Neural cell (in vitro differentiated cells): ENCODE measurements around the gene CPNE1. TPM values are rescaled to one million over a fixed set of nuclear protein-coding genes. Genes with fewer than 3 reads are reported as not detected.

Experiments used
- H2AFZ ChIP-seq: fragments of 200-600, 300-800 bp; sonication (generic), shearing (Covaris generic); 2 replicates; pipeline ENCODE4 v1.6.0; 2014; ENCODE audit warnings: low read depth, mild to moderate bottlenecking, antibody characterized with exemption, low read length, moderate library complexity
- H3F3A ChIP-seq: fragments of 200-600 bp; shearing (Covaris generic); 2 replicates; pipeline ENCODE4 v1.6.1; 2016; ENCODE audit warnings: mild to moderate bottlenecking, moderate library complexity, mixed read lengths, antibody characterized with exemption, low read length; ENCODE audit not compliant: insufficient read depth, poor library complexity, severe bottlenecking
- H3K27ac ChIP-seq: fragments of 200-600, 300-800 bp; sonication (generic), shearing (Covaris generic); 2 replicates; pipeline ENCODE4 v1.5.1; 2014; ENCODE audit warnings: mild to moderate bottlenecking, low read length, moderate library complexity
- H3K27me3 ChIP-seq: fragments of 300-800, 200-600 bp; sonication (generic), shearing (Covaris generic); 2 replicates; pipeline ENCODE4 v1.6.0; 2014; ENCODE audit warnings: mild to moderate bottlenecking, low read depth, low read length, moderate library complexity; ENCODE audit not compliant: insufficient read depth
- H3K36me3 ChIP-seq: fragments of 300-800, 200-600 bp; sonication (generic), shearing (Covaris generic); 2 replicates; pipeline ENCODE4 v1.5.1; 2014; ENCODE audit warnings: mild to moderate bottlenecking, antibody characterized with exemption, low read length, moderate library complexity; ENCODE audit not compliant: insufficient read depth
- H3K4me2 ChIP-seq: fragments of 300-800, 200-600 bp; sonication (generic), shearing (Covaris generic); 2 replicates; pipeline ENCODE4 v1.6.0; 2014; ENCODE audit warnings: mild to moderate bottlenecking, low read length
- H3K4me3 ChIP-seq: fragments of 300-800, 200-600 bp; sonication (generic), shearing (Covaris generic); 2 replicates; pipeline ENCODE4 v1.5.1; 2014; ENCODE audit warnings: mild to moderate bottlenecking, low read length, moderate library complexity
- H3K79me2 ChIP-seq: fragments of 200-600 bp; shearing (Covaris generic); replicated peaks from 2 replicates; pipeline ENCODE4 v1.6.0; 2014; ENCODE audit warnings: mild to moderate bottlenecking, low read length, moderate library complexity; ENCODE audit not compliant: insufficient read depth
- H3K9ac ChIP-seq: fragments of 300-800, 200-600 bp; sonication (generic), shearing (Covaris generic); 2 replicates; pipeline ENCODE4 v1.6.1; 2016; ENCODE audit warnings: mild to moderate bottlenecking, low read length, mixed read lengths
- H3K9me2 ChIP-seq: fragments of 200-600 bp; shearing (Covaris generic); 2 replicates; pipeline ENCODE4 v1.6.1; 2016; ENCODE audit warnings: mild to moderate bottlenecking, low read length, mixed read lengths; ENCODE audit not compliant: insufficient read depth
- H3K9me3 ChIP-seq: fragments of 200-600, 300-800 bp; sonication (generic), shearing (Covaris generic); 2 replicates; pipeline ENCODE4 v1.6.1; 2016; ENCODE audit warnings: mild to moderate bottlenecking, mixed run types, low read length, moderate library complexity, mixed read lengths
- H4K20me1 ChIP-seq: fragments of 200-600 bp; shearing (Covaris generic); 2 replicates; pipeline ENCODE4 v1.6.1; 2016; ENCODE audit warnings: mild to moderate bottlenecking, mixed run types; ENCODE audit not compliant: insufficient read depth
- CTCF ChIP-seq: fragments of 450-650 bp; IDR thresholded peaks from 2 replicates; pipeline ENCODE4 v1.5.1; 2014; ENCODE audit warnings: antibody characterized with exemption, mild to moderate bottlenecking, moderate library complexity; ENCODE audit not compliant: poor library complexity, severe bottlenecking
- EP300 ChIP-seq: fragments of 450-650 bp; conservative IDR thresholded peaks from 2 replicates; pipeline ENCODE4 v1.6.1; 2014; ENCODE audit warnings: antibody characterized with exemption, mild to moderate bottlenecking, moderate library complexity; ENCODE audit not compliant: poor library complexity, severe bottlenecking
- EZH2 ChIP-seq: fragments of 200-600, 300-800 bp; shearing (Covaris generic), sonication (generic); IDR thresholded peaks from 2 replicates; pipeline ENCODE4 v1.6.1; 2014; ENCODE audit warnings: antibody characterized with exemption, low read length, borderline replicate concordance, mild to moderate bottlenecking; ENCODE audit not compliant: insufficient read depth, poor library complexity, severe bottlenecking
- MXI1 ChIP-seq: fragments of 450-650 bp; conservative IDR thresholded peaks from 2 replicates; pipeline ENCODE4 v1.6.1; 2014; ENCODE audit warnings: antibody characterized with exemption, mild to moderate bottlenecking; ENCODE audit not compliant: poor library complexity, severe bottlenecking
- POLR2AphosphoS5 ChIP-seq: IDR thresholded peaks from 2 replicates; pipeline ENCODE4 v1.6.1; 2012
- RAD21 ChIP-seq: fragments of 450-650 bp; conservative IDR thresholded peaks from 2 replicates; pipeline ENCODE4 v1.6.1; 2014; ENCODE audit warnings: antibody characterized with exemption, mild to moderate bottlenecking, moderate library complexity
- REST ChIP-seq: IDR thresholded peaks from 2 replicates; pipeline ENCODE4 v1.6.1; 2012; ENCODE audit warnings: borderline replicate concordance
- SMC3 ChIP-seq: fragments of 450-650 bp; conservative IDR thresholded peaks from 2 replicates; pipeline ENCODE4 v1.6.1; 2014; ENCODE audit warnings: antibody characterized with exemption, mild to moderate bottlenecking, moderate library complexity; ENCODE audit not compliant: poor library complexity
- TAF1 ChIP-seq: IDR thresholded peaks from 2 replicates; pipeline ENCODE4 v1.6.1; 2012; ENCODE audit warnings: low read depth
- polyA plus RNA-seq: library from polyadenylated mRNA; depleted of rRNA; stranded (reverse); fragments of >200 nt; gene quantifications from 2 replicates; pipeline ENCODE4 v1.2.3, GENCODE V29; 2014

The CPNE1 gene
- polyA plus RNA-seq, 1 donor from 2014 or later: 148 TPM

GRCh38 chr20:35673884-35674283 lies 9.2 kb upstream of the CPNE1 start:
- no peak overlapping the region for H3K4me2 ChIP-seq
- H3F3A ChIP-seq: no peaks in the 10 kb centered on the region
- no peak overlapping the region for H2AFZ ChIP-seq
- no peaks in the 10 kb centered on the region for H3K9me3 ChIP-seq
- TF ChIP-seq MXI1: no peak
- no peak for TF ChIP-seq TAF1
- no peak for TF ChIP-seq REST
- TF ChIP-seq EP300: no peak
- TF ChIP-seq SMC3: no peak
- no peak for TF ChIP-seq CTCF
- TF ChIP-seq EZH2: no peak
- TF ChIP-seq POLR2AphosphoS5: no peak
- no peak for TF ChIP-seq RAD21
- H3K27ac ChIP-seq: no peak overlapping the region
- H3K9ac ChIP-seq: no peak overlapping the region
- H3K4me3 ChIP-seq: no peak overlapping the region
- no peaks in the 10 kb centered on the region for H3K9me2 ChIP-seq
- H3K36me3 ChIP-seq: peaks cover 11% of the 10 kb centered on the region
- no peaks in the 10 kb centered on the region for H3K79me2 ChIP-seq
- H3K27me3 ChIP-seq: no peaks in the 10 kb centered on the region
- H4K20me1 ChIP-seq: no peaks in the 10 kb centered on the region

- Histone ChIP-seq H3K4me3 (no peak overlapping the region), H3K27ac (no peak overlapping the region), H3K9ac (no peak overlapping the region), H3K36me3 (peaks cover 11% of the 10 kb centered on the region), H3K4me2 (no peak overlapping the region), H3K79me2 (no peaks in the 10 kb centered on the region), H3K9me3 (no peaks in the 10 kb centered on the region), H2AFZ (no peak overlapping the region), H3F3A (no peaks in the 10 kb centered on the region), H3K27me3 (no peaks in the 10 kb centered on the region), H4K20me1 (no peaks in the 10 kb centered on the region), H3K9me2 (no peaks in the 10 kb centered on the region)
- TF ChIP-seq POLR2AphosphoS5: no peak
- TF ChIP-seq REST: no peak
- no peak for TF ChIP-seq RAD21
- no peak for TF ChIP-seq MXI1
- no peak for TF ChIP-seq EZH2
- no peak for TF ChIP-seq SMC3
- no peak for TF ChIP-seq EP300
- no peak for TF ChIP-seq TAF1
- TF ChIP-seq CTCF: no peak
Observed at GRCh38 chr20:35669681-35670080, 5.0 kb upstream of the CPNE1 start.
